Astrocyte of the spinal cord (primary cell): ENCODE measurements around the gene MBOAT1.
A peak's percentile ranks its signal among the peaks of the same experiment; 100 is the strongest.
"Not testable (repeated sequence)": the region's sequence is repeated elsewhere in the genome, so short reads cannot be mapped to it uniquely, and the experiment has no call there.

Experiments used
- DNase-seq: peaks from one replicate; pipeline ENCODE4 v3.0.0; 2011; ENCODE audit warnings: low read depth, low spot score
- H3K4me3 ChIP-seq: 2 replicates; pipeline ENCODE4 v1.5.1; 2011; ENCODE audit warnings: low read depth, mild to moderate bottlenecking, low read length, moderate library complexity
- in situ Hi-C: cut with HindIII; loops from 2 replicates; pipeline ENCODE4 v1.10.0; 2017; ENCODE audit warnings: low sequenced_read_pairs
- TF ChIP-seq, protein P1 (sequence below): IDR thresholded peaks from 2 replicates; pipeline ENCODE4 v1.5.1; 2012; ENCODE audit warnings: low read depth, mild to moderate bottlenecking, low read length, inconsistent platforms

The MBOAT1 gene

DNA sequence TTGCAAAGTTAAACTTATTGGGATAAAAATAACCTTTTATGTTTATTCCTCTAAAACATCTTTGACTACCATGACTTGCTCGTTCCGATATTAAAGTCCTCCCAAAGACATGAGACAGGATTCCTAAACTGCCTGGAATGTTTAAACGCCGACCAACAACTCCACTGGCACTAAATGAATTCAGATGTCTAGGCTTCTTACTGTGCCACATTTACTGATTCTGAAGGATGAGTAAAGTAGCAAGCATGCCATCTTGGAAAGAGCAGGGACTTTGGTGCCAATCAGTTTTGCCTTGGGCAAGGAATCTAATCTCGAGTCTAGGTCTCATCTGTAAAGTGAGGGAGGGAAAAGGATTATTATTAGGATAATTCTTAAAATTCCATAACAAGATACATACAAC lies 25.3 kb downstream of the MBOAT1 start:
- no peak overlapping the region for H3K4me3 ChIP-seq
- DNase-seq = no peak
- in situ Hi-C loops = no loop called here
- TF ChIP-seq, protein P1, sequence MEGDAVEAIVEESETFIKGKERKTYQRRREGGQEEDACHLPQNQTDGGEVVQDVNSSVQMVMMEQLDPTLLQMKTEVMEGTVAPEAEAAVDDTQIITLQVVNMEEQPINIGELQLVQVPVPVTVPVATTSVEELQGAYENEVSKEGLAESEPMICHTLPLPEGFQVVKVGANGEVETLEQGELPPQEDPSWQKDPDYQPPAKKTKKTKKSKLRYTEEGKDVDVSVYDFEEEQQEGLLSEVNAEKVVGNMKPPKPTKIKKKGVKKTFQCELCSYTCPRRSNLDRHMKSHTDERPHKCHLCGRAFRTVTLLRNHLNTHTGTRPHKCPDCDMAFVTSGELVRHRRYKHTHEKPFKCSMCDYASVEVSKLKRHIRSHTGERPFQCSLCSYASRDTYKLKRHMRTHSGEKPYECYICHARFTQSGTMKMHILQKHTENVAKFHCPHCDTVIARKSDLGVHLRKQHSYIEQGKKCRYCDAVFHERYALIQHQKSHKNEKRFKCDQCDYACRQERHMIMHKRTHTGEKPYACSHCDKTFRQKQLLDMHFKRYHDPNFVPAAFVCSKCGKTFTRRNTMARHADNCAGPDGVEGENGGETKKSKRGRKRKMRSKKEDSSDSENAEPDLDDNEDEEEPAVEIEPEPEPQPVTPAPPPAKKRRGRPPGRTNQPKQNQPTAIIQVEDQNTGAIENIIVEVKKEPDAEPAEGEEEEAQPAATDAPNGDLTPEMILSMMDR = no peak

DNA sequence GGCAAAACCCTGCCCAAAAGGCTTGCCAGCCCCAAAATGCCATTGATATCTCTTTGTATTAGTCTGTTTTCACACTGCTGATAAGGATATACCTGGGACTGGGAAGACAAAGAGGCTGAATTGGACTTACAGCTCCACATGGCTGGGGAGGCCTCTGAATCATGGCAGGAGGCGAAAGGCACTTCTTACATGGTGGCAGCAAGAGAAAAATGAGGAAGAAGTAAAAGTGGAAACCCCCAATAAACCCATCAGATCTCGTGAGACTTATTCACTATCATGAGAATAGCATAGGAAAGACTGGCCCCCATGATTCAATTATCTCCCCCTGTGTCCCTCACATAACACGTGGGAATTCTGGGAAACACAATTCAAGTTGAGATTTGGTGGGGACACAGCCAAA lies 28.6 kb downstream of the MBOAT1 start:
- no peak for DNase-seq
- in situ Hi-C loops = no loop called here
- TF ChIP-seq, protein P1 = no peak
- no peak overlapping the region for H3K4me3 ChIP-seq

DNA sequence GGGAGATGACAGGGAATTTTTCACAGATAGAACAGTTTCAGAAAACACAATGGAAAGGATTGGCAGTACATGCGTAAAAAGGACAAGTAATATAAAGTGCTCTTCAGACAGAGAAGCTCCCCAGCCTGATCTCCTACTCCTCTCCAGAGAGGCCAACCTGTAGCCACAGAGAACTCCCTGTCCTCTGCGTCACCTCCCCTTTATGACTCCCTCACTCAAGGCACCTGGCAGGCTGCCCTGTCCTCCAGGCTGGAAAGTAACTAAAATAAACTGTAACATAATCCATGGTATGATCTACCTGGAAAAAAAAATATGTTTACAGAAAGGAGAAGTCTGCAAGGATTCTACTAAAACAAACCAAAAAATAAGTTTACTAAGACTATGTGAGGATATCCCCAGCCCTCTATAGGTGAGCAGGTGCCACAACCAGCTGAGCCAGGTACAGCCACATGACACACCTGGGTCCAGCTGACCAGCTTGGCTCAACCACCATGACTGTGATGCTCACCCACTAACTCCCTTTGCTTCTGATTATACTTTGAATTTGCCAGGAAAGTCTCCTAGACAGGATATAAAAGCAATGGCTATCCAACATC lies 29.2 kb downstream of the MBOAT1 start:
- H3K4me3 ChIP-seq = no peak overlapping the region
- in situ Hi-C loops = no loop called here
- DNase-seq = peak; percentile 30
- TF ChIP-seq, protein P1 = no peak

DNA sequence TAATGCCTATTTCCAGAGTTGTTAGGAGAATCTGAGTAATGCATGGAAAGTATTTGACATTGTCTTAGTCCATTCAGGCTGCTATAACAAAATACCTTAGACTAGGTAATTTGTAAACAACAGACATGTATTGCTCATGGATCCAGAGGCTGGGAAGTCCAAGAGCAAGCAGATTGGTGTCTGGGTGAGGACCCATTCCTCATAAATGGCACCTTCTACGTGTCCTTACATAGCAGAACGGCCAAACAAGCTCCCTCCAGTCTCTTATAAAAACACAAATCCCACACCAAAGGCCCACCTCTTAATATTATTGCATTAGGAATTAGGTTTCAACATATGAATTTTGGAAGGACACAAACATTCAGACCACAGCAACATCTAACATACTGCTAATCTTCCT lies 30.2 kb downstream of the MBOAT1 start:
- TF ChIP-seq, protein P1 = no peak
- H3K4me3 ChIP-seq = no peak overlapping the region
- DNase-seq = no peak
- in situ Hi-C loops = no loop called here

DNA sequence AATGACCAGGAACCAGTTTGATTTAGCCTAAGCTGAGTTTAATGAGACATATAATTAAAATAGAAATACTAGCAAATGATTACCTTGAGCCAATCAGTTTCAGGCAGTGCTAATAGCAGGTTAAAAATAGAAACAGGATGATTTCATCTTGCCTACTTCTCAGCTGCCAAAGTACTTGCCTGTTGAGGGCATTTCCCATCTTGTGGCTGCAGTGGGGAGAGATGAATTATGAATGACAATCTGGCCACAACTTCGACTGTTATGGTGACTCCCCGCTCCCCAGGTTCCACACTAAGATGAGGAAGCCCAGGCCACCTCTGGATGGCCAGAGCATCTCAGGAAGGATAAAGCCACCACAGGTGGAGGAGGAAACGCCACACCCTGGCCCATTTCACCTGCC lies 31.3 kb downstream of the MBOAT1 start:
- H3K4me3 ChIP-seq = no peak overlapping the region
- in situ Hi-C loops = no loop called here
- DNase-seq = no peak
- TF ChIP-seq, protein P1 = no peak

DNA sequence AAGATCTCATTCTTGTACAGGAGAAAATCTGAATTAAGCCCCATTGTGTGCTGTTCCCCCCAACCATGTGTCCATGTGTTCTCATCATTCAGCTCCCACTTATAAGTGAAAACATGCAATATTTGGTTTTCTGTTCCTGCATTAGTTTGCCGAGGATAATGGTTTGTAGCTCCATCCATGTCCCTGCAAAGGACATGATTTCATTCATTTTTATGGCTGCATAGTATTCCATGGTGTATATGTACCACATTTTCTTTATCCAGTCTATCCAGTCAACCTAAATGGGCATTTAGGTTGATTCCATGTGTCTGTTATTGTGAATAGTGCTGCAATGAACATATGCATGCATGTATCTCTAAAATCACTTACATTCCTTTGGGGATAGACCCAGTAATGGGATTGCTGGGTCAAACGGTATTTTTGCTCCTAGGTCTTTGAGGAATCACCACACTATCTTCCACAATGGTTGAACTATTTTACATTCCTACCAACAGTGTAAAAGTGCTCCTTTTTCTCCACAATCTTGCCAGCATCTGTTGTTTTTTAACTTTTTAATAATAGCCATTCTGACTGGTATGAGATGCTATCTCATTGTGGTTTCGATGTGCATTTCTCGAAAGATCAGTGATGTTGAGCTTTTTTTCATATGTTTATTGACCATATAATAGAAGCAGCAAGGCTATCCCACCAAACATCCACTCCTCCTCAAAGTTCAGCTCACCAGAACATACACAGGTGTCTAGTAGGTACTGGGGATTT lies 32.8 kb downstream of the MBOAT1 start:
- DNase-seq, in situ Hi-C loops, H3K4me3 ChIP-seq: not testable (repeated sequence)

DNA sequence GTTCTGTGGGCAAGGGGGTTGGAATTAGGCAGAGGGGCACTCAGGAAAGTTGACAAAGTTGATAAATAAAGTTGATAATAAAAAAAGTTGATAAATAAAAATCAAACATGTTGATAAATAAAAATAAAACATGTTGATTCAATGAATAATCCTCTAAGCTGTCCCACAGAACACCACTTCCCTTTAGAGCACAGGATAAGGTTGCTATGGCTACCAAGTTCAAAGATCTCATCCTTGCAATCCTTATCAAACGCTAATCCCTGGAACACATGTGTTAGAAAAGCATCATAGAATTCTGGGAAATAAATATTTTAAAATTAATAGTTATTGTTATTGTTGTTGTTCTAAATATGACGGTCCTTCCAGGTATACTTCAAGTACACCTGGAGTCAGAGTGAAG lies 33.9 kb downstream of the MBOAT1 start:
- H3K4me3 ChIP-seq = no peak overlapping the region
- TF ChIP-seq, protein P1 = no peak
- in situ Hi-C loops = no loop called here
- DNase-seq = no peak
